HepG2 (cell line): ENCODE results near the gene VWA3A. TPM values are rescaled to one million over a fixed set of nuclear protein-coding genes. Genes with fewer than 3 reads are reported as not detected.
A peak's percentile ranks its signal among the peaks of the same experiment; 100 is the strongest.

Experiments
- FLYWCH1 ChIP-seq: sonication (generic); formaldehyde crosslinking; IDR thresholded peaks from 2 replicates; pipeline ENCODE4 v1.8.1; 2023; ENCODE audit warnings: mild to moderate bottlenecking, missing genetic modification reagents
- KLF6 ChIP-seq: IDR thresholded peaks from 2 replicates; pipeline ENCODE4 v1.8.0; 2016; ENCODE audit warnings: missing biosample characterization, missing genetic modification reagents
- NCOA2 ChIP-seq: sonication (generic); formaldehyde crosslinking; IDR thresholded peaks from 2 replicates; pipeline ENCODE4 v1.8.0; 2022; ENCODE audit warnings: inconsistent platforms
- TEAD3 ChIP-seq: optimal IDR thresholded peaks from 2 replicates; pipeline ENCODE3; 2016; ENCODE audit warnings: borderline replicate concordance
- ZNF160 ChIP-seq: sonication (generic); formaldehyde crosslinking; IDR thresholded peaks from 2 replicates; pipeline ENCODE4 v1.8.0; 2022; ENCODE audit warnings: mild to moderate bottlenecking, inconsistent platforms, missing genetic modification reagents
- ZNF235 ChIP-seq: sonication (generic); formaldehyde crosslinking; IDR thresholded peaks from 2 replicates; pipeline ENCODE4 v1.8.1; 2023; ENCODE audit warnings: mild to moderate bottlenecking, missing genetic modification reagents, borderline replicate concordance
- ZNF510 ChIP-seq: sonication (generic); formaldehyde crosslinking; IDR thresholded peaks from 2 replicates; pipeline ENCODE4 v1.4.0; 2020; ENCODE audit warnings: low read depth, mild to moderate bottlenecking, missing genetic modification reagents
- polyA plus RNA-seq, 8 experiments: library from polyadenylated mRNA; depleted of rRNA in 3 of 8; stranded (reverse) in 7 of 8; unstranded in 1 of 8; fragments of >200 nt; fragmentation: Illumina TruSeq in 4 of 8; extraction: Trizol in 4 of 8; gene quantifications; 2 replicates each; pipeline versions ENCODE4 v1.2.1 to v1.2.3, GENCODE V29; 2011 to 2016; ENCODE audit warnings: low read depth in 4 of 8, missing spikeins in 1 of 8, mixed read lengths in 1 of 8; ENCODE audit not compliant: insufficient read depth in 1 of 8
- total RNA-seq, 5 experiments: library from RNA; depleted of rRNA; stranded (reverse); fragments of >200 nt; fragmentation: Illumina TruSeq; extraction: Trizol; gene quantifications; 2 replicates each; pipeline ENCODE4 v1.2.3, GENCODE V29; 2016; ENCODE audit warnings: low read depth in 1 of 5
- TF ChIP-seq, protein P1 (sequence below): sonication (generic); formaldehyde crosslinking; IDR thresholded peaks from 2 replicates; pipeline ENCODE4 v1.5.0; 2020; ENCODE audit warnings: mild to moderate bottlenecking, missing genetic modification reagents, moderate library complexity
- TF ChIP-seq, protein P2 (sequence below): sonication (generic); formaldehyde crosslinking; IDR thresholded peaks from 2 replicates; pipeline ENCODE4 v1.5.1; 2020; ENCODE audit warnings: mild to moderate bottlenecking, missing genetic modification reagents, moderate library complexity
- TF ChIP-seq, protein P3 (sequence below): sonication (generic); formaldehyde crosslinking; conservative IDR thresholded peaks from 2 replicates; pipeline ENCODE4 v1.8.0; 2022; ENCODE audit warnings: low read depth, missing genetic modification reagents
- TF ChIP-seq, protein P4 (sequence below): sonication (generic); formaldehyde crosslinking; IDR thresholded peaks from 2 replicates; pipeline ENCODE4 v1.5.1; 2020; ENCODE audit warnings: missing genetic modification reagents, mild to moderate bottlenecking, borderline replicate concordance
- TF ChIP-seq, protein P5 (sequence below): sonication (generic); formaldehyde crosslinking; IDR thresholded peaks from 2 replicates; pipeline ENCODE4 v1.4.0; 2020; ENCODE audit warnings: missing genetic modification reagents

The VWA3A gene
- total and polyA plus RNA-seq, 2 of the 13 experiments (the other 11 are each of a cell fraction or from before 2014, with no cell fraction given), result 0.03 to 0.07 TPM

DNA sequence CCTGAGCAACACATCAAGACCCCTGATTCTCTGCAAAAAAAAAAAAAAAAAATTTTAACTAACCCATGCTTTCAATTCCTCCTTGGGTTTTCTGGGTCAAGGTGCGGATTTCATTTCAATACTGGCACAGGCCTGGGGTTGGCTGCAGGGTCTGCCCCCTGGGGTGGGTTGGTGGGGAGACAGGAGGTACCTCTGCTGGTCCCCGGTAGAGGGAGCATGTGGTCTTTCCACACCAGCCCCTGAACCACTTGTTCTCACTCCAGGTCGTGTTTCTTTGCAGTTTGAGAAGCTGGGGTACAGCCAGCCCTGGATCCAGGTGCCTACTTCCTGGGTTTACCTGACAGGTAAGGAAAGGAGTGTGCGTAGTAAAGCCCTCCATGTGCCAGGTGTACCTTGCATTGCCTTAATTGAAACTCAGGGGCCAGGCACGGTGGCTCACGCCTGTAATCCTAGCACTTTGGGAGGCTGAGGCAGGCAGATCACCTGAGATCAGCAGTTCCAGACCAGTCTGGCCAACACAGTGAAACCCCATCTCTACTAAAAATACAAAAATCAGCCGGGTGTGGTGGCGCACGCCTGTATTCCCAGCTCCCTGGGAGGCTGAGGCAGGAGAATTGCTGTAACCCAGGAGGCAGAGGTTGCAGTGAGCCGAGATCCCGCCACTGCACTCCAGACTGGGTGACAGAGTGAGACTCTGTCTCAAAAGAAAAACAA is 91.7 kb downstream of the VWA3A start (continued):
- TF ChIP-seq, protein P1, sequence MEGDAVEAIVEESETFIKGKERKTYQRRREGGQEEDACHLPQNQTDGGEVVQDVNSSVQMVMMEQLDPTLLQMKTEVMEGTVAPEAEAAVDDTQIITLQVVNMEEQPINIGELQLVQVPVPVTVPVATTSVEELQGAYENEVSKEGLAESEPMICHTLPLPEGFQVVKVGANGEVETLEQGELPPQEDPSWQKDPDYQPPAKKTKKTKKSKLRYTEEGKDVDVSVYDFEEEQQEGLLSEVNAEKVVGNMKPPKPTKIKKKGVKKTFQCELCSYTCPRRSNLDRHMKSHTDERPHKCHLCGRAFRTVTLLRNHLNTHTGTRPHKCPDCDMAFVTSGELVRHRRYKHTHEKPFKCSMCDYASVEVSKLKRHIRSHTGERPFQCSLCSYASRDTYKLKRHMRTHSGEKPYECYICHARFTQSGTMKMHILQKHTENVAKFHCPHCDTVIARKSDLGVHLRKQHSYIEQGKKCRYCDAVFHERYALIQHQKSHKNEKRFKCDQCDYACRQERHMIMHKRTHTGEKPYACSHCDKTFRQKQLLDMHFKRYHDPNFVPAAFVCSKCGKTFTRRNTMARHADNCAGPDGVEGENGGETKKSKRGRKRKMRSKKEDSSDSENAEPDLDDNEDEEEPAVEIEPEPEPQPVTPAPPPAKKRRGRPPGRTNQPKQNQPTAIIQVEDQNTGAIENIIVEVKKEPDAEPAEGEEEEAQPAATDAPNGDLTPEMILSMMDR, result peak; percentile 72
- TF ChIP-seq, protein P2, sequence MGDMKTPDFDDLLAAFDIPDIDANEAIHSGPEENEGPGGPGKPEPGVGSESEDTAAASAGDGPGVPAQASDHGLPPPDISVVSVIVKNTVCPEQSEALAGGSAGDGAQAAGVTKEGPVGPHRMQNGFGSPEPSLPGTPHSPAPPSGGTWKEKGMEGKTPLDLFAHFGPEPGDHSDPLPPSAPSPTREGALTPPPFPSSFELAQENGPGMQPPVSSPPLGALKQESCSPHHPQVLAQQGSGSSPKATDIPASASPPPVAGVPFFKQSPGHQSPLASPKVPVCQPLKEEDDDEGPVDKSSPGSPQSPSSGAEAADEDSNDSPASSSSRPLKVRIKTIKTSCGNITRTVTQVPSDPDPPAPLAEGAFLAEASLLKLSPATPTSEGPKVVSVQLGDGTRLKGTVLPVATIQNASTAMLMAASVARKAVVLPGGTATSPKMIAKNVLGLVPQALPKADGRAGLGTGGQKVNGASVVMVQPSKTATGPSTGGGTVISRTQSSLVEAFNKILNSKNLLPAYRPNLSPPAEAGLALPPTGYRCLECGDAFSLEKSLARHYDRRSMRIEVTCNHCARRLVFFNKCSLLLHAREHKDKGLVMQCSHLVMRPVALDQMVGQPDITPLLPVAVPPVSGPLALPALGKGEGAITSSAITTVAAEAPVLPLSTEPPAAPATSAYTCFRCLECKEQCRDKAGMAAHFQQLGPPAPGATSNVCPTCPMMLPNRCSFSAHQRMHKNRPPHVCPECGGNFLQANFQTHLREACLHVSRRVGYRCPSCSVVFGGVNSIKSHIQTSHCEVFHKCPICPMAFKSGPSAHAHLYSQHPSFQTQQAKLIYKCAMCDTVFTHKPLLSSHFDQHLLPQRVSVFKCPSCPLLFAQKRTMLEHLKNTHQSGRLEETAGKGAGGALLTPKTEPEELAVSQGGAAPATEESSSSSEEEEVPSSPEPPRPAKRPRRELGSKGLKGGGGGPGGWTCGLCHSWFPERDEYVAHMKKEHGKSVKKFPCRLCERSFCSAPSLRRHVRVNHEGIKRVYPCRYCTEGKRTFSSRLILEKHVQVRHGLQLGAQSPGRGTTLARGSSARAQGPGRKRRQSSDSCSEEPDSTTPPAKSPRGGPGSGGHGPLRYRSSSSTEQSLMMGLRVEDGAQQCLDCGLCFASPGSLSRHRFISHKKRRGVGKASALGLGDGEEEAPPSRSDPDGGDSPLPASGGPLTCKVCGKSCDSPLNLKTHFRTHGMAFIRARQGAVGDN, result no peak; the same call in 1 of the 2 replicates
- TF ChIP-seq, protein P3, sequence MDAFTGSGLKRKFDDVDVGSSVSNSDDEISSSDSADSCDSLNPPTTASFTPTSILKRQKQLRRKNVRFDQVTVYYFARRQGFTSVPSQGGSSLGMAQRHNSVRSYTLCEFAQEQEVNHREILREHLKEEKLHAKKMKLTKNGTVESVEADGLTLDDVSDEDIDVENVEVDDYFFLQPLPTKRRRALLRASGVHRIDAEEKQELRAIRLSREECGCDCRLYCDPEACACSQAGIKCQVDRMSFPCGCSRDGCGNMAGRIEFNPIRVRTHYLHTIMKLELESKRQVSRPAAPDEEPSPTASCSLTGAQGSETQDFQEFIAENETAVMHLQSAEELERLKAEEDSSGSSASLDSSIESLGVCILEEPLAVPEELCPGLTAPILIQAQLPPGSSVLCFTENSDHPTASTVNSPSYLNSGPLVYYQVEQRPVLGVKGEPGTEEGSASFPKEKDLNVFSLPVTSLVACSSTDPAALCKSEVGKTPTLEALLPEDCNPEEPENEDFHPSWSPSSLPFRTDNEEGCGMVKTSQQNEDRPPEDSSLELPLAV (CRISPR knock-in tag), result no peak
- TF ChIP-seq NCOA2 (CRISPR knock-in tag) (no peak), KLF6 (CRISPR knock-in tag) (no peak), FLYWCH1 (CRISPR knock-in tag) (no peak), ZNF510 (CRISPR knock-in tag) (no peak), ZNF160 (CRISPR knock-in tag) (no peak), ZNF235 (CRISPR knock-in tag) (0 out of 2 replicates have a peak, but pooled peaks have one; percentile 43), TEAD3 (CRISPR knock-in tag) (peak; percentile 7)
- TF ChIP-seq, protein P4, sequence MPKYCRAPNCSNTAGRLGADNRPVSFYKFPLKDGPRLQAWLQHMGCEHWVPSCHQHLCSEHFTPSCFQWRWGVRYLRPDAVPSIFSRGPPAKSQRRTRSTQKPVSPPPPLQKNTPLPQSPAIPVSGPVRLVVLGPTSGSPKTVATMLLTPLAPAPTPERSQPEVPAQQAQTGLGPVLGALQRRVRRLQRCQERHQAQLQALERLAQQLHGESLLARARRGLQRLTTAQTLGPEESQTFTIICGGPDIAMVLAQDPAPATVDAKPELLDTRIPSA (CRISPR knock-in tag), result no peak
- TF ChIP-seq, protein P5, sequence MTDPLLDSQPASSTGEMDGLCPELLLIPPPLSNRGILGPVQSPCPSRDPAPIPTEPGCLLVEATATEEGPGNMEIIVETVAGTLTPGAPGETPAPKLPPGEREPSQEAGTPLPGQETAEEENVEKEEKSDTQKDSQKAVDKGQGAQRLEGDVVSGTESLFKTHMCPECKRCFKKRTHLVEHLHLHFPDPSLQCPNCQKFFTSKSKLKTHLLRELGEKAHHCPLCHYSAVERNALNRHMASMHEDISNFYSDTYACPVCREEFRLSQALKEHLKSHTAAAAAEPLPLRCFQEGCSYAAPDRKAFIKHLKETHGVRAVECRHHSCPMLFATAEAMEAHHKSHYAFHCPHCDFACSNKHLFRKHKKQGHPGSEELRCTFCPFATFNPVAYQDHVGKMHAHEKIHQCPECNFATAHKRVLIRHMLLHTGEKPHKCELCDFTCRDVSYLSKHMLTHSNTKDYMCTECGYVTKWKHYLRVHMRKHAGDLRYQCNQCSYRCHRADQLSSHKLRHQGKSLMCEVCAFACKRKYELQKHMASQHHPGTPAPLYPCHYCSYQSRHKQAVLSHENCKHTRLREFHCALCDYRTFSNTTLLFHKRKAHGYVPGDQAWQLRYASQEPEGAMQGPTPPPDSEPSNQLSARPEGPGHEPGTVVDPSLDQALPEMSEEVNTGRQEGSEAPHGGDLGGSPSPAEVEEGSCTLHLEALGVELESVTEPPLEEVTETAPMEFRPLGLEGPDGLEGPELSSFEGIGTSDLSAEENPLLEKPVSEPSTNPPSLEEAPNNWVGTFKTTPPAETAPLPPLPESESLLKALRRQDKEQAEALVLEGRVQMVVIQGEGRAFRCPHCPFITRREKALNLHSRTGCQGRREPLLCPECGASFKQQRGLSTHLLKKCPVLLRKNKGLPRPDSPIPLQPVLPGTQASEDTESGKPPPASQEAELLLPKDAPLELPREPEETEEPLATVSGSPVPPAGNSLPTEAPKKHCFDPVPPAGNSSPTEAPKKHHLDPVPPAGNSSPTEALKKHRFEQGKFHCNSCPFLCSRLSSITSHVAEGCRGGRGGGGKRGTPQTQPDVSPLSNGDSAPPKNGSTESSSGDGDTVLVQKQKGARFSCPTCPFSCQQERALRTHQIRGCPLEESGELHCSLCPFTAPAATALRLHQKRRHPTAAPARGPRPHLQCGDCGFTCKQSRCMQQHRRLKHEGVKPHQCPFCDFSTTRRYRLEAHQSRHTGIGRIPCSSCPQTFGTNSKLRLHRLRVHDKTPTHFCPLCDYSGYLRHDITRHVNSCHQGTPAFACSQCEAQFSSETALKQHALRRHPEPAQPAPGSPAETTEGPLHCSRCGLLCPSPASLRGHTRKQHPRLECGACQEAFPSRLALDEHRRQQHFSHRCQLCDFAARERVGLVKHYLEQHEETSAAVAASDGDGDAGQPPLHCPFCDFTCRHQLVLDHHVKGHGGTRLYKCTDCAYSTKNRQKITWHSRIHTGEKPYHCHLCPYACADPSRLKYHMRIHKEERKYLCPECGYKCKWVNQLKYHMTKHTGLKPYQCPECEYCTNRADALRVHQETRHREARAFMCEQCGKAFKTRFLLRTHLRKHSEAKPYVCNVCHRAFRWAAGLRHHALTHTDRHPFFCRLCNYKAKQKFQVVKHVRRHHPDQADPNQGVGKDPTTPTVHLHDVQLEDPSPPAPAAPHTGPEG (CRISPR knock-in tag), result no peak
